Immature natural killer cell (primary cell): ENCODE data around the gene GPR78. TPM values are rescaled to one million over a fixed set of nuclear protein-coding genes. Genes with fewer than 3 reads are reported as not detected.

Experiments used
- DNase-seq, 3 donors: peaks; one replicate each; pipeline ENCODE4 v3.0.0; 2022; ENCODE audit warnings: mixed read lengths in 1 of 3
- H3K27ac Mint-ChIP-seq, 6 donors: one replicate each; pipeline ENCODE4 v1.8.0; 2020; ENCODE audit warnings: mixed read lengths in 6 of 6, mild to moderate bottlenecking in 5 of 6, inconsistent platforms in 4 of 6, moderate library complexity in 3 of 6
- H3K27me3 Mint-ChIP-seq, 3 donors: one replicate each; pipeline ENCODE4 v1.8.0; 2020 to 2021; ENCODE audit warnings: low read depth in 3 of 3, mild to moderate bottlenecking in 3 of 3, mixed read lengths in 3 of 3, moderate library complexity in 3 of 3, inconsistent platforms in 1 of 3
- H3K36me3 Mint-ChIP-seq, 3 donors: one replicate each; pipeline ENCODE4 v1.8.0; 2020; ENCODE audit warnings: mixed read lengths in 3 of 3, inconsistent platforms in 2 of 3, mild to moderate bottlenecking in 2 of 3
- H3K4me1 Mint-ChIP-seq, 2 donors: one replicate each; pipeline ENCODE4 v1.8.0; 2020; ENCODE audit warnings: inconsistent platforms in 2 of 2, mild to moderate bottlenecking in 2 of 2, mixed read lengths in 2 of 2, moderate library complexity in 1 of 2
- H3K4me3 Mint-ChIP-seq, 5 donors: one replicate each; pipeline ENCODE4 v1.8.0; 2020; ENCODE audit warnings: mild to moderate bottlenecking in 5 of 5, mixed read lengths in 5 of 5, inconsistent platforms in 3 of 5, moderate library complexity in 3 of 5
- H3K9me3 Mint-ChIP-seq, 6 donors: one replicate each; pipeline ENCODE4 v1.8.0; 2020; ENCODE audit warnings: mild to moderate bottlenecking in 6 of 6, mixed read lengths in 6 of 6, inconsistent platforms in 4 of 6, moderate library complexity in 3 of 6
- polyA plus RNA-seq, 3 donors: library from polyadenylated mRNA; unstranded; fragments of 300-500 nt; fragmentation: Illumina TruSeq; gene quantifications; one replicate each; pipeline ENCODE4 v1.2.3, GENCODE V29; 2021

GPR78 gene
- polyA plus RNA-seq, 3 donors from 2014 or later, result not detected

GRCh38 chr4:8582016-8582415 is 1.8 kb downstream of the GPR78 start:
- Mint-ChIP-seq H3K27me3 (peaks cover 0 to 15% (median 4%) of the 10 kb centered on the region in 3 donors), H3K4me1 (no peaks in the 10 kb centered on the region), H3K4me3 (no peak overlapping the region), H3K9me3 (no peaks in the 10 kb centered on the region), H3K27ac (no peak overlapping the region), H3K36me3 (no peaks in the 10 kb centered on the region)
- DNase-seq, result no peak

- no peaks in the 10 kb centered on the region for H3K9me3 Mint-ChIP-seq
- H3K4me3 Mint-ChIP-seq, result no peak overlapping the region
- H3K27ac Mint-ChIP-seq, result no peak overlapping the region
- no peaks in the 10 kb centered on the region for H3K4me1 Mint-ChIP-seq
- DNase-seq, result no peak
- H3K27me3 Mint-ChIP-seq, result peaks cover 0 to 16% (median 4%) of the 10 kb centered on the region in 3 donors
- H3K36me3 Mint-ChIP-seq, result no peaks in the 10 kb centered on the region
These were observed 2.2 kb downstream of the GPR78 start for GRCh38 chr4:8582436-8582835.

GRCh38 chr4:8582941-8583654 is 2.9 kb downstream of the GPR78 start:
- DNase-seq, result no peak
- Mint-ChIP-seq H3K4me3 (no peak overlapping the region), H3K27ac (no peak overlapping the region)

GRCh38 chr4:8583655-8584025 is 3.4 kb downstream of the GPR78 start:
- no peak overlapping the region for H3K4me3 Mint-ChIP-seq
- H3K36me3 Mint-ChIP-seq, result no peaks in the 10 kb centered on the region
- H3K27ac Mint-ChIP-seq, result no peak overlapping the region
- H3K27me3 Mint-ChIP-seq, result peaks cover 0 to 11% (median 3%) of the 10 kb centered on the region in 3 donors
- H3K9me3 Mint-ChIP-seq, result no peaks in the 10 kb centered on the region
- no peak for DNase-seq
- H3K4me1 Mint-ChIP-seq, result no peaks in the 10 kb centered on the region

More at GRCh38 chr4:8582941-8583654, 2.9 kb downstream of the GPR78 start:
- Mint-ChIP-seq H3K36me3 (no peaks in the 10 kb centered on the region), H3K4me1 (no peaks in the 10 kb centered on the region), H3K9me3 (no peaks in the 10 kb centered on the region), H3K27me3 (peaks cover 0 to 11% (median 4%) of the 10 kb centered on the region in 3 donors)

- H3K9me3 Mint-ChIP-seq, result no peaks in the 10 kb centered on the region
These were observed 5.0 kb downstream of the GPR78 start for GRCh38 chr4:8585186-8585585.

GRCh38 chr4:8585721-8586212 is 5.6 kb downstream of the GPR78 start:
- no peaks in the 10 kb centered on the region for H3K36me3 Mint-ChIP-seq
- H3K27me3 Mint-ChIP-seq, result peaks cover 0 to 8% (median 1%) of the 10 kb centered on the region in 3 donors
- H3K4me3 Mint-ChIP-seq, result no peak overlapping the region
- no peak for DNase-seq
- no peak overlapping the region for H3K27ac Mint-ChIP-seq
- H3K9me3 Mint-ChIP-seq, result no peaks in the 10 kb centered on the region
- H3K4me1 Mint-ChIP-seq, result no peaks in the 10 kb centered on the region

More at GRCh38 chr4:8585186-8585585, 5.0 kb downstream of the GPR78 start:
- Mint-ChIP-seq H3K4me3 (no peak overlapping the region), H3K36me3 (no peaks in the 10 kb centered on the region), H3K4me1 (no peaks in the 10 kb centered on the region), H3K27ac (no peak overlapping the region), H3K27me3 (peaks cover 1 to 5% (median 1%) of the 10 kb centered on the region in 3 donors)
- no peak for DNase-seq

- no peaks in the 10 kb centered on the region for H3K4me1 Mint-ChIP-seq
- peaks cover 0 to 9% (median 1%) of the 10 kb centered on the region in 3 donors for H3K27me3 Mint-ChIP-seq
- H3K4me3 Mint-ChIP-seq, result no peak overlapping the region
- no peak overlapping the region for H3K27ac Mint-ChIP-seq
- H3K36me3 Mint-ChIP-seq, result no peaks in the 10 kb centered on the region
- no peak for DNase-seq
- H3K9me3 Mint-ChIP-seq, result no peaks in the 10 kb centered on the region
These were observed 6.1 kb downstream of the GPR78 start for GRCh38 chr4:8586246-8586645.

GRCh38 chr4:8586671-8587468 is 6.7 kb downstream of the GPR78 start:
- Mint-ChIP-seq H3K4me1 (no peaks in the 10 kb centered on the region), H3K27ac (no peak overlapping the region), H3K9me3 (no peaks in the 10 kb centered on the region), H3K27me3 (peaks cover 1 to 9% (median 5%) of the 10 kb centered on the region in 3 donors), H3K4me3 (no peak overlapping the region), H3K36me3 (no peaks in the 10 kb centered on the region)
- DNase-seq, result no peak

- no peaks in the 10 kb centered on the region for H3K4me1 Mint-ChIP-seq
- no peak for DNase-seq
- no peak overlapping the region for H3K27ac Mint-ChIP-seq
- no peaks in the 10 kb centered on the region for H3K9me3 Mint-ChIP-seq
- H3K36me3 Mint-ChIP-seq, result no peaks in the 10 kb centered on the region
- peaks cover 1 to 9% (median 5%) of the 10 kb centered on the region in 3 donors for H3K27me3 Mint-ChIP-seq
- H3K4me3 Mint-ChIP-seq, result no peak overlapping the region
These were observed 7.4 kb downstream of the GPR78 start for GRCh38 chr4:8587469-8588195.

GRCh38 chr4:8588196-8588470 is 7.9 kb downstream of the GPR78 start:
- Mint-ChIP-seq H3K36me3 (no peaks in the 10 kb centered on the region), H3K4me3 (no peak overlapping the region), H3K4me1 (no peaks in the 10 kb centered on the region), H3K27ac (no peak overlapping the region), H3K9me3 (no peaks in the 10 kb centered on the region), H3K27me3 (peaks cover 1 to 9% (median 5%) of the 10 kb centered on the region in 3 donors)
- no peak for DNase-seq

GRCh38 chr4:8589336-8589735 is 9.1 kb downstream of the GPR78 start:
- Mint-ChIP-seq H3K36me3 (no peaks in the 10 kb centered on the region), H3K4me3 (no peak overlapping the region), H3K9me3 (no peaks in the 10 kb centered on the region), H3K27ac (no peak overlapping the region), H3K27me3 (peaks cover 1 to 9% (median 6%) of the 10 kb centered on the region in 3 donors), H3K4me1 (no peaks in the 10 kb centered on the region)
- no peak for DNase-seq

GRCh38 chr4:8589823-8590545 is 9.8 kb downstream of the GPR78 start:
- DNase-seq, result no peak
- Mint-ChIP-seq H3K27ac (no peak overlapping the region), H3K4me3 (no peak overlapping the region), H3K27me3 (peaks cover 1 to 9% (median 7%) of the 10 kb centered on the region in 3 donors), H3K36me3 (no peaks in the 10 kb centered on the region), H3K9me3 (no peaks in the 10 kb centered on the region), H3K4me1 (no peaks in the 10 kb centered on the region)

- H3K9me3 Mint-ChIP-seq, result no peaks in the 10 kb centered on the region
- no peak overlapping the region for H3K27ac Mint-ChIP-seq
- no peaks in the 10 kb centered on the region for H3K36me3 Mint-ChIP-seq
- peaks cover 1 to 11% (median 6%) of the 10 kb centered on the region in 3 donors for H3K27me3 Mint-ChIP-seq
- H3K4me3 Mint-ChIP-seq, result no peak overlapping the region
- no peak for DNase-seq
- no peaks in the 10 kb centered on the region for H3K4me1 Mint-ChIP-seq
These were observed 10.3 kb downstream of the GPR78 start for GRCh38 chr4:8590546-8590880.
